AG09309 (cell line): ENCODE results near the gene TP53BP1.
A peak's percentile ranks its signal among the peaks of the same experiment; 100 is the strongest.

Experiments used
- DNase-seq: peaks from one replicate; pipeline ENCODE4 v3.0.0-alpha.2; 2010; ENCODE audit warnings: low read depth
- H3K4me3 ChIP-seq: 2 replicates; pipeline ENCODE4 v1.5.1; 2011; ENCODE audit warnings: mild to moderate bottlenecking, low read depth, low read length, moderate library complexity; ENCODE audit not compliant: control insufficient read depth
- TF ChIP-seq, protein P1 (sequence below): IDR thresholded peaks from 2 replicates; pipeline ENCODE4 v1.5.1; 2011; ENCODE audit warnings: mild to moderate bottlenecking, low read depth, low read length, inconsistent platforms; ENCODE audit not compliant: insufficient read depth, control insufficient read depth; ENCODE audit errors: missing control alignments

TP53BP1 gene

GRCh38 chr15:43488790-43489189 is 4.2 kb downstream of the TP53BP1 start:
- DNase-seq: no peak
- TF ChIP-seq, protein P1, sequence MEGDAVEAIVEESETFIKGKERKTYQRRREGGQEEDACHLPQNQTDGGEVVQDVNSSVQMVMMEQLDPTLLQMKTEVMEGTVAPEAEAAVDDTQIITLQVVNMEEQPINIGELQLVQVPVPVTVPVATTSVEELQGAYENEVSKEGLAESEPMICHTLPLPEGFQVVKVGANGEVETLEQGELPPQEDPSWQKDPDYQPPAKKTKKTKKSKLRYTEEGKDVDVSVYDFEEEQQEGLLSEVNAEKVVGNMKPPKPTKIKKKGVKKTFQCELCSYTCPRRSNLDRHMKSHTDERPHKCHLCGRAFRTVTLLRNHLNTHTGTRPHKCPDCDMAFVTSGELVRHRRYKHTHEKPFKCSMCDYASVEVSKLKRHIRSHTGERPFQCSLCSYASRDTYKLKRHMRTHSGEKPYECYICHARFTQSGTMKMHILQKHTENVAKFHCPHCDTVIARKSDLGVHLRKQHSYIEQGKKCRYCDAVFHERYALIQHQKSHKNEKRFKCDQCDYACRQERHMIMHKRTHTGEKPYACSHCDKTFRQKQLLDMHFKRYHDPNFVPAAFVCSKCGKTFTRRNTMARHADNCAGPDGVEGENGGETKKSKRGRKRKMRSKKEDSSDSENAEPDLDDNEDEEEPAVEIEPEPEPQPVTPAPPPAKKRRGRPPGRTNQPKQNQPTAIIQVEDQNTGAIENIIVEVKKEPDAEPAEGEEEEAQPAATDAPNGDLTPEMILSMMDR: no peak
- H3K4me3 ChIP-seq: no peak overlapping the region

DNA sequence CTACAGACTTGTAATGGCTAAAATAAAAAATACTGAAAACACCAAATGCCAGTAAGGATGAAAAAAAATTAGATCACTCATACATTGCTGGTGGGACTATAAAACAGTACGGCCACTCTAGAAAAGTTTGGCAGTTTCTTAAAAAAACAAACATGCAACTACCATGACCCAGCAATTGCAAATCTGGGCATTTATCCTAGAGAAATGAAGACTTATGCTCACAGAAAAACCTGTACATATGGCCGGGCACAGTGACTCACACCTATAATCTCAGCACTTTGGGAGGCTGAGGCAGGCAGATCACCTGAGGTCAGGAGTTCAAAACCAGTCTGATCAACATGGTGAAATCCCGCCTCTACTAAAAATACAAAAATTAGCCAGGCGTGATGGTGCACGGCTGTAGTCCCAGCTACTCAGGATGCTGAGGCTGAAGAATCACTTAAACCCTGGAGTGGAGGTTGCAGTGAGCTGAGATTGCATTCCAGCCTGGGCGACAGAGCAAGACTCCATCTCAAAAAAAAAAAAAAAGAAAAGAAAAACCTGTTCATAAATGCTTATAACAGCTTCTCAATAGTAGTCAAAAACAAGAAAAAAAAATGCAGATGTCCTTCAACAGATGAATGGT is 5.6 kb downstream of the TP53BP1 start:
- TF ChIP-seq, protein P1: no peak
- DNase-seq: no peak
- H3K4me3 ChIP-seq: no peak overlapping the region

GRCh38 chr15:43484455-43484854 is 8.5 kb downstream of the TP53BP1 start:
- TF ChIP-seq, protein P1: no peak
- no peak for DNase-seq
- H3K4me3 ChIP-seq: no peak overlapping the region

DNA sequence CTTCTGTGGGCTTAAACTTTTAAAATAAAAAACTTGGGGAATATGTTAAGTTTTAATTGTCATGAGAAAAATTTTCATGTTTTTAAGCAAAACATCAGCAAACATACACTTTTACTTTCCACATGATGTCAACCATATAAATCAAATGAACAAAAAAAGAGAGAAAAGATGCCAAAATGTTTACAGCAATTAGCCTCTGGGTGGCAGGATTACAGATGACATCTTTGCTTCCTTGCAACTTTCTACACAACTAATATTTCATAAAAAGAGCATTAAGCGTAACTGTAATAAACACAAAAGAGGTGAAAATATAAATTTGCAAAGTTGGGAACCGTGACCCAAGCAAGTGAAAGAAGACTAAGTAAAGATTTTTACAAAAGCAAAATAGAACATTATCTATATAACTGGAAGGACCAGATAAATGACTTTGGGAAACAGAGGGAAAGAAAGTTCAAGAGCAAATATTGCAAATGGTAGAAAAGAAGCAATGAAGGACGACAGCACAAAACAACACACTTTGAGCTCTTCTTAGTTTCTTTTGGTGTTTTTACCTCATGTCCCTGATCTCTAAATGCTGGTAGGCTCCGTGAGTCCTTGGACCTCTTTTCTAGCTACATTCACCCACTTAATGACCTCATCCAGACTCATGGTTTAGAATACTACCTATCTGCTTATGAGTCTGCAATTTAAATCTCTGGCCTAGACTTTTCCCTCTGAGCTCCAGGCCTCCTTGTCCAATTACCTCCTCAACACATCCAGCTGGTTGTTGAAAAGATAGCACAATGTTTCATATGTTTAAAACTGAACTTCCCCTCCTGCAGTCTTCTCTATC is 9.4 kb downstream of the TP53BP1 start:
- TF ChIP-seq, protein P1: peak; percentile 40
- H3K4me3 ChIP-seq: no peak overlapping the region
- no peak for DNase-seq

DNA sequence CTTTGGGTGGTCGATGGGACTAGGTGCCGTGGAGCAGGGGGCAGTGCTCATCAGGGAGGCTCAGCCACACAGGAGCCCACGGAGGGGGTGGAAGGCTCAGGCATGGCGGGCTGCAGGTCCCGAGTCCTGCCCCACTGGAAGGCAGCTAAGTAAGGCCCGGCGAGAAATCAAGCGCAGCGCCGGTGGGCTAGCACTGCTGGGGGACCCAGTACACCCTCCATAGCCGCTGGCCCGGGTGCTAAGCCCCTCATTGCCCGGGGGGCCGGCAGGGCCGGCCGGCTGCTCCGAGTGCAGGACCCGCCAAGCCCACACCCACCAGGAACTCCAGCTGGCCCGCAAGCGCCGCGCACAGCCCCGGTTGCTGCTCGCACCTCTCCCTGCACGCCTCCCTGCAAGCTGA is 19.1 kb downstream of the TP53BP1 start:
- DNase-seq: no peak
- TF ChIP-seq, protein P1: no peak
- H3K4me3 ChIP-seq: no peak overlapping the region

GRCh38 chr15:43471975-43472374 is 21.0 kb downstream of the TP53BP1 start:
- no peak for DNase-seq
- TF ChIP-seq, protein P1: no peak

More at GRCh38 chr15:43471975-43472374, 21.0 kb downstream of the TP53BP1 start:
- no peak overlapping the region for H3K4me3 ChIP-seq
